Osteoblast (primary cell): ENCODE results near the gene MYO1F. TPM values are rescaled to one million over a fixed set of nuclear protein-coding genes. Genes with fewer than 3 reads are reported as not detected.

ENCODE experiments used
- DNase-seq: peaks from one replicate; pipeline ENCODE4 v3.0.0; 2011; ENCODE audit warnings: low spot score, mixed read lengths; ENCODE audit not compliant: insufficient read length; ENCODE audit errors: missing footprints
- H2AFZ ChIP-seq: 2 replicates; pipeline ENCODE4 v1.6.0; 2011; ENCODE audit warnings: mild to moderate bottlenecking, low read length
- H3K27ac ChIP-seq: 2 replicates; pipeline ENCODE4 v1.5.1; 2011; ENCODE audit warnings: mild to moderate bottlenecking, low read depth, low read length, moderate library complexity
- H3K27me3 ChIP-seq: 2 replicates; pipeline ENCODE4 v1.6.0; 2012; ENCODE audit warnings: mild to moderate bottlenecking, control low read depth, inconsistent platforms, low read length, moderate library complexity; ENCODE audit not compliant: insufficient read depth
- H3K36me3 ChIP-seq: 2 replicates; pipeline ENCODE4 v1.5.1; 2011; ENCODE audit warnings: mild to moderate bottlenecking, low read length, control low read depth, moderate library complexity; ENCODE audit not compliant: insufficient read depth
- H3K4me1 ChIP-seq: 2 replicates; pipeline ENCODE4 v1.5.1; 2011; ENCODE audit warnings: mild to moderate bottlenecking, low read length, control low read depth, moderate library complexity; ENCODE audit not compliant: insufficient read depth
- H3K4me2 ChIP-seq: 2 replicates; pipeline ENCODE4 v1.6.0; 2011; ENCODE audit warnings: mild to moderate bottlenecking, low read length; ENCODE audit not compliant: insufficient read depth
- H3K4me3 ChIP-seq: fragments of 200-600 bp; sonication (generic); 3 replicates; pipeline ENCODE4 v1.5.1; 2012; ENCODE audit warnings: mild to moderate bottlenecking, low read length, inconsistent platforms; ENCODE audit not compliant: insufficient read depth
- H3K79me2 ChIP-seq: 2 replicates; pipeline ENCODE4 v1.6.0; 2012; ENCODE audit warnings: mild to moderate bottlenecking, low read length, control low read depth, inconsistent platforms; ENCODE audit not compliant: insufficient read depth
- H3K9me3 ChIP-seq: 2 replicates; pipeline ENCODE4 v1.5.1; 2011; ENCODE audit warnings: low read depth, low read length, control low read depth
- H4K20me1 ChIP-seq: 2 replicates; pipeline ENCODE4 v1.6.0; 2012; ENCODE audit warnings: mild to moderate bottlenecking, low read length, control low read depth; ENCODE audit not compliant: insufficient read depth
- total RNA-seq: library from RNA; depleted of rRNA; stranded (reverse); fragments of >200 nt; gene quantifications from 2 replicates; pipeline ENCODE4 v1.2.3, GENCODE V29; 2012
- TF ChIP-seq, protein P1 (sequence below): IDR thresholded peaks from 2 replicates; pipeline ENCODE4 v1.5.1; 2011; ENCODE audit warnings: mild to moderate bottlenecking, low read depth, low read length, moderate library complexity; ENCODE audit errors: extremely low read depth

Gene MYO1F
- total RNA-seq, 1 donor: 0.72 TPM

DNA sequence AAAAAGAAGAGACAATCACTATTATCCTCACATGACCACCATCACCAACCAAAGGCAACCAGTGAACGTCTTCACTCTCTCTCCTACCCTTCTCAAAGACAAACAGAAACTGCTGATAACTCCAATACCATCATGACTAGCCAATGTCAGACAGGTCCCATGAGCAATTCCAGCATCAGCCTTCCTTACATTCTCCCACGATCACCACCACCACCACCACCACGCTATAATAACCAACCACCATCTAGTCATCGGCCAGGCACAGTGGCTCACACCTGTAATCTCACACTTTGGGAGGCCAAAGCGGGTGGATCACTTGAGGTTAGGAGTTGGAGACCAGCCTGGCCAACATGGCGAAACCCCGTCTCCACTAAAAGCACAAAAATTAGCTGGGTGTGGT, 3.9 kb downstream of the MYO1F start:
- no peak for DNase-seq
- H4K20me1 ChIP-seq: no peaks in the 10 kb centered on the region
- H3K4me2 ChIP-seq: no peak overlapping the region
- H3K27ac ChIP-seq: no peak overlapping the region
- no peaks in the 10 kb centered on the region for H3K9me3 ChIP-seq
- H3K79me2 ChIP-seq: no peaks in the 10 kb centered on the region
- TF ChIP-seq, protein P1, sequence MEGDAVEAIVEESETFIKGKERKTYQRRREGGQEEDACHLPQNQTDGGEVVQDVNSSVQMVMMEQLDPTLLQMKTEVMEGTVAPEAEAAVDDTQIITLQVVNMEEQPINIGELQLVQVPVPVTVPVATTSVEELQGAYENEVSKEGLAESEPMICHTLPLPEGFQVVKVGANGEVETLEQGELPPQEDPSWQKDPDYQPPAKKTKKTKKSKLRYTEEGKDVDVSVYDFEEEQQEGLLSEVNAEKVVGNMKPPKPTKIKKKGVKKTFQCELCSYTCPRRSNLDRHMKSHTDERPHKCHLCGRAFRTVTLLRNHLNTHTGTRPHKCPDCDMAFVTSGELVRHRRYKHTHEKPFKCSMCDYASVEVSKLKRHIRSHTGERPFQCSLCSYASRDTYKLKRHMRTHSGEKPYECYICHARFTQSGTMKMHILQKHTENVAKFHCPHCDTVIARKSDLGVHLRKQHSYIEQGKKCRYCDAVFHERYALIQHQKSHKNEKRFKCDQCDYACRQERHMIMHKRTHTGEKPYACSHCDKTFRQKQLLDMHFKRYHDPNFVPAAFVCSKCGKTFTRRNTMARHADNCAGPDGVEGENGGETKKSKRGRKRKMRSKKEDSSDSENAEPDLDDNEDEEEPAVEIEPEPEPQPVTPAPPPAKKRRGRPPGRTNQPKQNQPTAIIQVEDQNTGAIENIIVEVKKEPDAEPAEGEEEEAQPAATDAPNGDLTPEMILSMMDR: no peak
- H2AFZ ChIP-seq: no peak overlapping the region
- peaks cover 22% of the 10 kb centered on the region for H3K4me1 ChIP-seq
- no peaks in the 10 kb centered on the region for H3K36me3 ChIP-seq
- peaks cover 3% of the 10 kb centered on the region for H3K27me3 ChIP-seq
- H3K4me3 ChIP-seq: no peak overlapping the region

GRCh38 chr19:8571006-8571411, 6.2 kb downstream of the MYO1F start:
- Histone ChIP-seq H3K27me3 (no peaks in the 10 kb centered on the region), H4K20me1 (no peaks in the 10 kb centered on the region), H2AFZ (peak overlapping the region; percentile 76), H3K4me2 (peak overlapping the region; percentile 45), H3K27ac (no peak overlapping the region), H3K9me3 (no peaks in the 10 kb centered on the region), H3K4me1 (peaks cover 22% of the 10 kb centered on the region), H3K36me3 (no peaks in the 10 kb centered on the region), H3K4me3 (peak overlapping the region; percentile 6), H3K79me2 (no peaks in the 10 kb centered on the region)
- peak; percentile 92 for DNase-seq
- TF ChIP-seq, protein P1: no peak

GRCh38 chr19:8569066-8569771, 8.0 kb downstream of the MYO1F start:
- no peaks in the 10 kb centered on the region for H3K79me2 ChIP-seq
- no peak overlapping the region for H3K27ac ChIP-seq
- H2AFZ ChIP-seq: no peak overlapping the region
- peak; percentile 97 for DNase-seq
- H3K36me3 ChIP-seq: no peaks in the 10 kb centered on the region
- peak overlapping the region; percentile 24 for H3K4me3 ChIP-seq
- peak overlapping the region; percentile 52 for H3K4me2 ChIP-seq
- TF ChIP-seq, protein P1: no peak
- H3K27me3 ChIP-seq: no peaks in the 10 kb centered on the region
- H3K9me3 ChIP-seq: no peaks in the 10 kb centered on the region
- H4K20me1 ChIP-seq: no peaks in the 10 kb centered on the region
- peaks cover 19% of the 10 kb centered on the region for H3K4me1 ChIP-seq

GRCh38 chr19:8567522-8568172, 9.6 kb downstream of the MYO1F start:
- no peak overlapping the region for H3K4me3 ChIP-seq
- H2AFZ ChIP-seq: no peak overlapping the region
- H3K79me2 ChIP-seq: no peaks in the 10 kb centered on the region
- H3K27ac ChIP-seq: no peak overlapping the region
- TF ChIP-seq, protein P1: no peak
- H3K9me3 ChIP-seq: no peaks in the 10 kb centered on the region
- H3K4me1 ChIP-seq: peaks cover 19% of the 10 kb centered on the region
- no peak overlapping the region for H3K4me2 ChIP-seq
- H3K36me3 ChIP-seq: no peaks in the 10 kb centered on the region
- H3K27me3 ChIP-seq: no peaks in the 10 kb centered on the region
- H4K20me1 ChIP-seq: no peaks in the 10 kb centered on the region
- peak; percentile 29 for DNase-seq
